K562 (cell line): ENCODE data around the gene SCT. TPM values are rescaled to one million over a fixed set of nuclear protein-coding genes. Genes with fewer than 3 reads are reported as not detected.

Experiments
- ATF4 ChIP-seq: fragments of 450-650 bp; formaldehyde crosslinking; IDR thresholded peaks from 2 replicates; pipeline ENCODE4 v1.4.0; 2022; ENCODE audit warnings: mild to moderate bottlenecking, moderate library complexity
- CBFA2T3 ChIP-seq: fragments of 450-650 bp; IDR thresholded peaks from 2 replicates; pipeline ENCODE4 v1.6.1; 2017
- CCNT2 ChIP-seq: IDR thresholded peaks from 2 replicates; pipeline ENCODE4 v1.6.1; 2011; ENCODE audit warnings: borderline replicate concordance, low read depth, mild to moderate bottlenecking, moderate library complexity, mixed read lengths, low read length; ENCODE audit not compliant: insufficient read length; ENCODE audit errors: extremely low read depth
- CHD4 ChIP-seq: fragments of 200-600 bp; sonication (generic); IDR thresholded peaks from 3 replicates; pipeline ENCODE4 v1.6.1; 2012; ENCODE audit warnings: low read depth, mild to moderate bottlenecking, mixed read lengths, low read length, inconsistent platforms; ENCODE audit not compliant: insufficient read depth, insufficient replicate concordance, poor library complexity, severe bottlenecking
- EP300 ChIP-seq: IDR thresholded peaks from 2 replicates; pipeline ENCODE4 v1.6.1; 2012; ENCODE audit warnings: low read length, improper control_type of control experiment
- EP400 ChIP-seq: fragments of 450-650 bp; IDR thresholded peaks from 2 replicates; pipeline ENCODE4 v1.6.1; 2017; ENCODE audit warnings: antibody characterized with exemption, mild to moderate bottlenecking, moderate library complexity
- FOXK1 ChIP-seq: sonication (generic); formaldehyde crosslinking; IDR thresholded peaks from 2 replicates; pipeline ENCODE4 v1.8.0; 2022; ENCODE audit warnings: missing genetic modification reagents, mild to moderate bottlenecking, borderline replicate concordance
- HBP1 ChIP-seq: fragments of 450-650 bp; formaldehyde crosslinking; IDR thresholded peaks from 2 replicates; pipeline ENCODE4 v1.4.0; 2022; ENCODE audit warnings: missing genetic modification characterization
- HLTF ChIP-seq: fragments of 450-650 bp; IDR thresholded peaks from 2 replicates; pipeline ENCODE4 v1.6.1; 2016
- HOXB6 ChIP-seq: fragments of 250-450 bp; sonication (Bioruptor Pico); IDR thresholded peaks from 2 replicates; pipeline ENCODE4 v1.5.1; 2022; ENCODE audit warnings: mild to moderate bottlenecking, borderline replicate concordance
- IFI16 ChIP-seq: fragments of 250-450 bp; sonication (Bioruptor Pico); IDR thresholded peaks from 2 replicates; pipeline ENCODE4 v2.1.2; 2022; ENCODE audit warnings: mild to moderate bottlenecking, inconsistent platforms
- IRF2 ChIP-seq: sonication (generic); formaldehyde crosslinking; IDR thresholded peaks from 2 replicates; pipeline ENCODE4 v1.8.1; 2022; ENCODE audit warnings: mild to moderate bottlenecking, missing genetic modification reagents
- LEF1 ChIP-seq: fragments of 450-650 bp; IDR thresholded peaks from 2 replicates; pipeline ENCODE4 v1.6.1; 2016; ENCODE audit warnings: mild to moderate bottlenecking
- MCM2 ChIP-seq: fragments of 450-650 bp; IDR thresholded peaks from 2 replicates; pipeline ENCODE4 v1.6.1; 2017; ENCODE audit warnings: low read depth, mild to moderate bottlenecking
- NCOR1 ChIP-seq: fragments of 450-650 bp; IDR thresholded peaks from 2 replicates; pipeline ENCODE4 v1.6.1; 2016; ENCODE audit warnings: mild to moderate bottlenecking, moderate library complexity
- PCBP1 ChIP-seq: fragments of 200-400 bp; formaldehyde crosslinking; IDR thresholded peaks from 2 replicates; pipeline ENCODE4 v1.6.1; 2018; ENCODE audit warnings: mild to moderate bottlenecking, low read depth, low read length; ENCODE audit not compliant: poor library complexity, severe bottlenecking
- RB1 ChIP-seq: fragments of 450-650 bp; IDR thresholded peaks from 2 replicates; pipeline ENCODE4 v1.6.1; 2017; ENCODE audit warnings: low read depth, mild to moderate bottlenecking
- RBM25 ChIP-seq: fragments of 200-400 bp; formaldehyde crosslinking; IDR thresholded peaks from 2 replicates; pipeline ENCODE4 v1.6.1; 2018; ENCODE audit warnings: low read length, low read depth, moderate library complexity; ENCODE audit not compliant: severe bottlenecking
- SAFB ChIP-seq: fragments of 200-400 bp; formaldehyde crosslinking; IDR thresholded peaks from 2 replicates; pipeline ENCODE4 v1.6.1; 2017; ENCODE audit warnings: low read depth, low read length, borderline replicate concordance
- SREBF2 ChIP-seq: sonication (generic); formaldehyde crosslinking; IDR thresholded peaks from 2 replicates; pipeline ENCODE4 v1.4.0; 2020; ENCODE audit warnings: mild to moderate bottlenecking, missing genetic modification reagents
- STAG1 ChIP-seq: sonication (generic); formaldehyde crosslinking; IDR thresholded peaks from 2 replicates; pipeline ENCODE4 v1.5.0; 2020; ENCODE audit warnings: missing genetic modification reagents, borderline replicate concordance
- TBP ChIP-seq: optimal IDR thresholded peaks from 2 replicates; pipeline ENCODE3; 2011; ENCODE audit warnings: low read depth, low read length, improper control_type of control experiment
- ZNF444 ChIP-seq: fragments of 250-450 bp; sonication (Bioruptor Pico); IDR thresholded peaks from 2 replicates; pipeline ENCODE4 v1.4.0; 2020; ENCODE audit warnings: mild to moderate bottlenecking, moderate library complexity
- ZNF699 ChIP-seq: fragments of 250-450 bp; sonication (Bioruptor Pico); IDR thresholded peaks from 2 replicates; pipeline ENCODE4 v1.8.0; 2021; ENCODE audit warnings: mild to moderate bottlenecking, moderate library complexity; ENCODE audit not compliant: insufficient replicate concordance
- ZNF740 ChIP-seq, 3 experiments: fragments of 200-800 bp in 1 of 3; sonication (Bioruptor generic) in 1 of 3; sonication (generic) in 1 of 3; formaldehyde crosslinking in 1 of 3; IDR thresholded peaks; 2 replicates each; pipeline versions ENCODE4 v1.6.1 to v1.8.0; 2016 to 2022; ENCODE audit warnings: mild to moderate bottlenecking in 2 of 3, missing compliant biosample characterization in 2 of 3, missing genetic modification characterization in 2 of 3, missing genetic modification reagents in 1 of 3
- ZNF77 ChIP-seq: fragments of 250-450 bp; sonication (Bioruptor Pico); IDR thresholded peaks from 2 replicates; pipeline ENCODE4 v1.5.0; 2020
- polyA plus RNA-seq, 8 experiments: library from polyadenylated mRNA; depleted of rRNA in 4 of 8; stranded (reverse) in 5 of 8; unstranded in 3 of 8; fragments of >200 nt; fragmentation: Nextera tagmentation in 2 of 8; fragmentation: Illumina TruSeq in 1 of 8; extraction: Ambion mirVana in 2 of 8; extraction: Trizol in 1 of 8; gene quantifications; 2 replicates each; pipeline versions ENCODE4 v1.2.1 to v1.2.3, GENCODE V29; 2011 to 2014; ENCODE audit warnings: inconsistent platforms in 1 of 8, missing spikeins in 1 of 8
- total RNA-seq, 7 experiments: library from RNA; depleted of rRNA in 6 of 7; stranded (reverse); fragments of >200 nt in 6 of 7; fragmentation: Illumina TruSeq in 2 of 7; extraction: Trizol in 2 of 7; gene quantifications; 2 replicates each; pipeline versions ENCODE4 v1.2.1 to v1.2.3, GENCODE V29; 2011 to 2021; ENCODE audit warnings: low replicate concordance in 1 of 7

SCT gene
- total and polyA plus RNA-seq, 9 of the 15 experiments (the other 6 are each of a cell fraction or from before 2014, with no cell fraction given): not detected

GRCh38 chr11:615504-616319 is 11.3 kb downstream of the SCT start, which contains the start of gene IRF7 (continued):
- TF ChIP-seq ZNF740 (CRISPR knock-in tag; IDR thresholded peaks at IDR 0.05) (no peak), ZNF740 (tag; IDR thresholded peaks at IDR 0.05) (no peak), CCNT2 (peak; percentile 35), LEF1 (no peak), HBP1 (CRISPR knock-in tag) (no peak), CHD4 (no peak), SAFB (no peak), HOXB6 (no peak), FOXK1 (no peak), STAG1 (CRISPR knock-in tag) (no peak), ATF4 (no peak), ZNF444 (CRISPR knock-in tag) (no peak), ZNF77 (CRISPR knock-in tag) (no peak), MCM2 (no peak), EP400 (peak; percentile 36; the same call in 1 of the 2 replicates), EP300 (no peak), CBFA2T3 (no peak), ZNF699 (CRISPR knock-in tag) (no peak), RB1 (peak; percentile 49; the same call in 1 of the 2 replicates), NCOR1 (no peak), RBM25 (no peak), IFI16 (CRISPR knock-in tag) (no peak), TBP (peak; percentile 73), HLTF (no peak), PCBP1 (peak; percentile 58), IRF2 (CRISPR knock-in tag) (no peak), SREBF2 (no peak)
